ENCODE results near the gene CLSTN3.

The CLSTN3 gene

DNA sequence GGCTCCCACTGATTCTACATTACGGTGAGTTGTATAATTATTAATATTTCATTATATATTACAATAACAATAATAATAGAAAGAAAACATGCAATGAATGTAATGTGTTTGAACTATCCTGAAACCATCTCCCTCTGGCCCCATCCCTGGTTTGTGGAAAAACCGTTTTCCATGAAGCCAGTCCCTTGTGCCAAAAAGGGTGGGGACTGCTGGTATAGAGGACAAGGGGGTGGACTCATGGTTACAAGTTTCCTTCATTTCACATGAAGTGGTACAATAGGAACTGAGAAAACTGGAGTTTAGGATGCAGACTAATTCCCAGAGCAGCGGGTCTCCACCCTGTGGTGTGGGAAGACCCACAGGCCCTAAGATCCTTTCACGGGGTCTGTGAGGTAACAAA is 18.1 kb upstream of the CLSTN3 start:
- no peaks in the 10 kb centered on the region for H3K27me3 ChIP-seq
- no peak overlapping the region for H3K4me3 ChIP-seq (ENCODE audit: low read depth in 1 of 2, low read length in 1 of 2)
- H3K4me1 ChIP-seq (ENCODE audit: control insufficient read depth in 1 of 2, insufficient read depth in 1 of 2, low read depth in 1 of 2, low read length in 1 of 2) = peaks cover 40 to 42% of the 10 kb centered on the region in 2 experiments
- TF ChIP-seq CTCF (IDR thresholded peaks at IDR 0.05) = no peak
- H3K27ac ChIP-seq = no peak overlapping the region
- no peaks in the 10 kb centered on the region for H3K9me3 ChIP-seq
- H3K36me3 ChIP-seq = peaks cover 29% of the 10 kb centered on the region

GRCh38 chr12:7113389-7113871 is 16.7 kb upstream of the CLSTN3 start:
- H3K36me3 ChIP-seq = peaks cover 43% of the 10 kb centered on the region

GRCh38 chr12:7114008-7114407 is 16.2 kb upstream of the CLSTN3 start:
- peaks cover 27 to 29% of the 10 kb centered on the region in 2 experiments for H3K4me1 ChIP-seq (ENCODE audit: control insufficient read depth in 1 of 2, insufficient read depth in 1 of 2, low read depth in 1 of 2, low read length in 1 of 2)
- H3K36me3 ChIP-seq = peaks cover 46% of the 10 kb centered on the region
- no peak overlapping the region for H3K27ac ChIP-seq
- no peak overlapping the region for H3K4me3 ChIP-seq (ENCODE audit: low read depth in 1 of 2, low read length in 1 of 2)
- H3K9me3 ChIP-seq = no peaks in the 10 kb centered on the region
- no peak for TF ChIP-seq CTCF (IDR thresholded peaks at IDR 0.05)
- H3K27me3 ChIP-seq = no peaks in the 10 kb centered on the region

More at GRCh38 chr12:7113389-7113871, 16.7 kb upstream of the CLSTN3 start:
- no peaks in the 10 kb centered on the region for H3K27me3 ChIP-seq
- H3K4me1 ChIP-seq (ENCODE audit: control insufficient read depth in 1 of 2, insufficient read depth in 1 of 2, low read depth in 1 of 2, low read length in 1 of 2) = peaks cover 27 to 29% of the 10 kb centered on the region in 2 experiments
- no peak overlapping the region for H3K4me3 ChIP-seq (ENCODE audit: low read depth in 1 of 2, low read length in 1 of 2)
- peak; percentile 91 for TF ChIP-seq CTCF (IDR thresholded peaks at IDR 0.05)
- H3K9me3 ChIP-seq = no peaks in the 10 kb centered on the region
- H3K27ac ChIP-seq = no peak overlapping the region

DNA sequence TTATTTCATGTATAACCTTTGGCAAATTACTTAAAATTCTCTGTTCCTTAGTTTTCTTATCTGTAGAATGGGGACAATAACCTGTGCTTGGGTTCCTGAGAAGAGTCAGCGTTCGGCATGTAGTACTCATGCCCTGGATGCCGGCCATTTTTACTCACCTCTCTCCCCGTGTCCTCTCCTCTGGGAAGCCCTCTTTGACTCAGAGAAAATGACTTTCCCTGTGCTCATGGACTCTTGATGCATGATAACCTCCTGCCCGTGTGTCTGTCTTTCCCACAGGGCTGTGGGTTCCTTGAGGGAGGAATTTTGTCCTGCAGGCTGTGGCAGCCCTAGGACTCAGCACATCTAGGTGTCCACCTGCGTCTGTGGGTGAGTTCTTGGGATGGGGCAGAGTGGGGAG is 15.3 kb upstream of the CLSTN3 start:
- no peak overlapping the region for H3K4me3 ChIP-seq (ENCODE audit: low read depth in 1 of 2, low read length in 1 of 2)
- no peak overlapping the region for H3K27ac ChIP-seq

GRCh38 chr12:7116196-7116595 is 14.0 kb upstream of the CLSTN3 start:
- H3K27ac ChIP-seq = no peak overlapping the region
- TF ChIP-seq CTCF (IDR thresholded peaks at IDR 0.05) = no peak
- H3K4me1 ChIP-seq (ENCODE audit: control insufficient read depth in 1 of 2, insufficient read depth in 1 of 2, low read depth in 1 of 2, low read length in 1 of 2) = peaks cover 12% of the 10 kb centered on the region in 2 experiments
- peaks cover 54% of the 10 kb centered on the region for H3K36me3 ChIP-seq
- no peak overlapping the region for H3K4me3 ChIP-seq (ENCODE audit: low read depth in 1 of 2, low read length in 1 of 2)
- H3K9me3 ChIP-seq = no peaks in the 10 kb centered on the region
- H3K27me3 ChIP-seq = no peaks in the 10 kb centered on the region

More for the DNA sequence above, 15.3 kb upstream of the CLSTN3 start:
- peaks cover 19 to 22% of the 10 kb centered on the region in 2 experiments for H3K4me1 ChIP-seq (ENCODE audit: control insufficient read depth in 1 of 2, insufficient read depth in 1 of 2, low read depth in 1 of 2, low read length in 1 of 2)
- no peaks in the 10 kb centered on the region for H3K9me3 ChIP-seq
- H3K36me3 ChIP-seq = peaks cover 53% of the 10 kb centered on the region
- H3K27me3 ChIP-seq = no peaks in the 10 kb centered on the region
- TF ChIP-seq CTCF (IDR thresholded peaks at IDR 0.05) = no peak

Data from neutrophil (primary cell).